Measurements from ENCODE around the gene ARHGAP28.
"Not testable (repeated sequence)": the region's sequence is repeated elsewhere in the genome, so short reads cannot be mapped to it uniquely, and the experiment has no call there.

The ARHGAP28 gene

DNA sequence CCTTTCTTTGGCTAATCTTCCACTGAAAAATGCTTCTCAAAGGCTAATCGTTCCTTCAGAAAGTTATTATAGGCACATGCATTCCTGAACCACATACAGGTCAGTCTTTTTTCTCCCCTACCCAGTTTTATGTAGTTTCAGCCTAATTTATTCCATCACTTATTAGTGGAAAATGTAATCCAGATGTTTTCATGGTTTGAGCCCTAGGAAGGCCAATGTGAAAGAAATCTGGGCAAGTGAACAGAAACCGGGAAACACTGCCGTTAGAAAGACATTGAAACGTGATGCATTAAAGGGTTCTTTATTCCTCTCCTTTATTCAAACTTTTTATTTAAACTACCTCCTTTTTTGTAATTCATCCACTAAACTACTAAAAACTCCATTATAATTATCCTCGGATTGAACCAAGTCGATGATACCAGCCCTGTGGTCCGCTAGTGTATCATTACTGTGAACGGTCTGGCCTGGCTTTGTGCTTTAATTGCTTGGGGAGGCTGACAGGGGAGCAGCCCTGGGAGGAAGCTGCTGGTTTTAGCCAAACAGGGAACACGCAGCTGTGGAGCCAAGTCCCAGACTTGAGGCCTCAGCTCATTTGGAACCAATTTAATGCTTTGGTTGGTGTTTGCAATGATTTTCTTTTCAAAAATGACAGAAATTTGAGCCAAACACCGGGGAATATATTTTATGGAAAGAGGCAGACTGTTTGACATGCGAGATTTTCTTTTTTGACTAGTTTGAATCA is 149.2 kb downstream of the ARHGAP28 start:
- no peak for DNase-seq

DNA sequence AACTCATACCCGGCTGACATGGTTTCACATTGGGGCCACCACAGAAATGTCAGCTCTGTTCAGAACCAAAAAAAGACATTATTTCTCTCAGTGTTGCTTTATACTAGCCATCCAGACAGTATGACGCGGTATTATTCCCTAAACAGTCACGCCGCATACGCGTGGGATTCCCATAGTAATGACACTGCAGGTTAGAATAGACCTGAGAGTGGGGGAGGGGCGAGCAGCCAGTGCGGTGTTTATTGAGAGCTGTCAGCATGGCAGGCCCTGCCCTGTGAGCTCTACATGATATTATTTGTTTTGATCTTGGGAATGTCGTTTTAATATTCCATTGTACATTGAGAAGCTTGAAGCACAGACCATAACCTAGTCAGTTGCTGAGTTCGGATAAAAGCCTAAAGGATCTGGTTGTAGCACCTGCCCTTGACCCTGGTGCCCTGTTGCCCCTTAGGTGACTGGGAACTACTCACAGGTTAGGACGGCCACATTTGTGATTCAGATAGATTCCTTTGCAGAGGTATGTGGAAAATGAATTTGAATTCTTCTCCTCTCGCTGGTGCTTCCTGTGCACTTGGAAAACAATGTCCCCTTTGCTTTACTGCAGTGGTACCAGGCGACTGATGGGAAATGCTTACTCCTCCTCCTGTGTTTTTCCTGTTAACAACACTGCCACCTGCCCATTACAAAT is 150.1 kb downstream of the ARHGAP28 start:
- no peak for DNase-seq

DNA sequence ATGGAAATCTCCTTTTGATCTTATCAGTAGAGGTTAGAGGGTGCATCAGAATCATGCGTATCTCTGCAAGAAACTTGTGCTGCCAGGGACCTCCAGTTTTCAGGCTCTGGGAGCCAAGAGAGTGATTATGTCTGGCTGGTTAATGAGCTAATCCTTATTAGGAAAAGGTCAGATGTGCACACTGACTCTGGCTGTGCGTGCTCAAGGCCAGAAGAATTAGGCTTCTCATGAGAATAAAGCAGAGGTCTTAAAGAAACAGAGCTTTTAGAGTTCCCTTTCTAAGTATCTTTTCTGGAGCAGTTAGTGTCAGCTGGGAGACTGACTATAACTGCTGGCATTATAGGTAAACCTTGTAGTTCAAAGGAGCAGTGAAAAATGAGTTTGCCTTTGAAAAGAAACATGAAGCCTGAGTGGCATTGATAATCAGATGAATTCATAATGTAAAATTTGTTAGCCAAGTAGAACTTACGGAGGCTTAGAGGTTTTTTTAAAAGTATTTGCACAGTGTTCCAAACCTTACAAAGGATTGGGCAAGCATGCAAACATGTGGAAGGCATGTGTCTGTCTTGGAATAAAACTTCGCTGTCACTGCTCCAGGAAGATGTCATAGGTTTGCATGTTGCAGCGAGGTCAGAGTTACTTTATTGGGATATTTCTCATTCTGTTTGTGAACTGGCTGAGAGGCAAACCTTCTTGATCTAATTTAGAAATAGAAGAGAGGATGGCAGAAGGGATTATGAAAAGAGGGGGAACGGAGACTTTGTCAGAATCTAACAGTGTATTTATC is 151.7 kb downstream of the ARHGAP28 start:
- no peak for DNase-seq

DNA sequence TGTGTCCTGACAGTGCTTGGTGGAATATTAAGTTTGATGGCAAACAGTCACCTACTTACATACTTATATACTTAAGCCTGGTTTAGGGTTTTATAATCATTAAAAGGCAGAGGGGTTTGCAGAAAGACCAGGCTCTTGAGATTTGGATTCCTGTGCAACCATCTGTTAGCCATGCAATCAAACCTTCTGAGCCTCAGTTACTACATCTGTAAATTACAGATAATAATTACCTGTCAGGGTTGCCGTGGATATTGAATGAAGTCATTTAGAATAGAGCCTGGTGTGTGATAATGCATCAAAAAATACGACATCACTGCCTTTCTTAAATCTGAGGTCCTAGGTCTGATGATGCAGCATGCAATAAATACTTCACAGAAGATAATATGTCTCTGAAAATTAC is 152.9 kb downstream of the ARHGAP28 start:
- DNase-seq, result no peak

DNA sequence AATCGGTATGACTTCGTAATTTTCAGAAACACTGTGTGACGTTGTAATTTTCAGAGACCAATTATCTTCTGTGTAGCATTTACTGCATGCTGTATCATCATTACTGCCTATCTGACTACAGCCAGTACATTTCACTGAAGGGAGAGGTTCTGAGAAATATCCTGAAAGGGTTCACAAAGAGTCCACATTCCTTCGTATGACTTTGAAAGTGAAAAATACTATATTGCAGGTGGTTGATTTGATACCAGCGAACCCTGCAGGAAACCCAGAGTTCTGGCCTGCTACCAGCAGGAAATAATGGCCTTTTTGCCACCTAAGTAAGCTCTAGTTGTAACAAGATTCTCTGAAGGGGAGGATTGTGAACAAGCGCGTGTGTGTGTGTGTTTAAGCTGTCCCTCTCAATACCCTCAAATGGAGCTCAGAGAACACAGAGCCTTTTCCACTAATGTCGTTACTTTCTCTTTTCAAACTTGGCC is 155.5 kb downstream of the ARHGAP28 start:
- no peak for DNase-seq

DNA sequence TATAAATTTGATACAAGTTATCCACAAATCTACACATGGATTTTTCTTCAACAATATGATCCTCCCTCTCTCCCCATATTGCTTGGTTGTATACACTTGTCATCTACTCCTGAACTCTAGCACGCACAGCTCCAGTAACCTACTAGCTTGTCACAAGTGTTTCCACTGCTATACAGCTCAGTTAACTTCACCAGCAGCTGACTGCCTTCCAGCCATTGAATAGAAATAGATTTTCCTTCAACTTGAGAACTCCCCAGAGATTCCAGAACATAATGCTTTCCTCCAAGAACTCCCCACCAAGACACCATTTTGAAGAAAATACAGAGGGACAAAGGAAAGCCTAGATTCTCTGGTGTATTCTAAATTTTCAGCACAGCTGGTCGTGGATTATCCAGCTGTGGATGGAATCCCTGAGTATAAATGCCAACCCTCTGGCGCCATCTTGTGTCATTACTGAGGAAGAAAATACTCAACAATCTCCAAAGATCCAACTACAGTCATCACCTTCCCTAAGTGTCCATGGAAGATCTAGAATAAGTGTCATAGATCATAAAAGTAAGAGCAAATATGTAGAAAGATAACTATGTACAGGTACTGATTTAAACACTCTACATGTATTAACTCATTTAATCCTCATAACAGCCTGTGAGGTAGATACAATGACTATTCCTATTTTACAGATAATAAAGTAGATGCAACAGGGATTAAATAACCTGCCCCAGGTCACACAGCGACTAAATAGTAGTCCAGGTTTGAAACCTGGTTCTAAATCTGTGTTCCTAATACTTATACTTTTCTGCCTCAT is 156.7 kb downstream of the ARHGAP28 start:
- DNase-seq, result no peak

DNA sequence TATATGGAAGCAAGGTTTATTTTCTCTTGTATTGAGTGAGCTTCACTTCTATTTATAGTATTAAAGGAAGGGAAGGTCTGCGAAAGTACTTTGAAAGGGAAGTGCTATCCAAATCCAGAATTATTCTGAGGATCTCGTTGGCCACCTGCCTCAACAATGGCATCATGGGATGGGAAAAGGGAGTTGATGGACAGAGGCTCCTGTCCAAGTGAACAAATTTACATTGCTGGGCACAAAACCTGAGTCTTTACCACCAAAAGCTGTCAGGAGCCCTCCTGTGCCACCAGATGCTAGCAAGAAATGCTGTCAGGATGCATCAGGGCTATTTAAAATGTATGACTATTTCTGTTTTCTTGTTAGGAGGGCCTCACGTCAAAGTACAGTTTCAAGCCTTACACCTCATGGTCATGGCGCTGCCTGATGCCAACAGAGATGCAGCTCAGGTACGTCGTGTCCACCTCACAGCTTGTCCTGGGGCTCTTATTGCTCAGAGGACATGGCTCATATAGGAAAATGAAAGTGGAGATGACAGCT is 157.3 kb downstream of the ARHGAP28 start:
- DNase-seq, result no peak

DNA sequence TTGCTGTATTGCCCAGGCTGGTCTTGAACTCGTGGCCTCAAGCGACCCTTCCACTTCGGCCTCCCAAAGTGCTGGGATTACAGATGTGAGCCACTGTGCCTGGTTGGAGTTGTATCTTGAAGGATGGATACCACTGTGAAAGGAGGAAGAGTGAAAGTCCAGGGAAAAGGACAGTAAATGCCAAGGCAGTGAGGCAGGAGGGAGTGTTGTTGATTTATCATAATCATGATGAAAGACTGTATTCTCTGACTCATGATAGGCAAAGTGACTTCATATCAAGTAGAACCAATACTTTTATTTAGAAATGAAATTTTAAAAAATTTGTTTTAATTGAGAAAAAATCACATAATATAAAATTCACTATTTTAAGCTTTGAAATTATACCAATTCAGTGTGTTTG is 162.3 kb downstream of the ARHGAP28 start:
- no peak for DNase-seq

DNA sequence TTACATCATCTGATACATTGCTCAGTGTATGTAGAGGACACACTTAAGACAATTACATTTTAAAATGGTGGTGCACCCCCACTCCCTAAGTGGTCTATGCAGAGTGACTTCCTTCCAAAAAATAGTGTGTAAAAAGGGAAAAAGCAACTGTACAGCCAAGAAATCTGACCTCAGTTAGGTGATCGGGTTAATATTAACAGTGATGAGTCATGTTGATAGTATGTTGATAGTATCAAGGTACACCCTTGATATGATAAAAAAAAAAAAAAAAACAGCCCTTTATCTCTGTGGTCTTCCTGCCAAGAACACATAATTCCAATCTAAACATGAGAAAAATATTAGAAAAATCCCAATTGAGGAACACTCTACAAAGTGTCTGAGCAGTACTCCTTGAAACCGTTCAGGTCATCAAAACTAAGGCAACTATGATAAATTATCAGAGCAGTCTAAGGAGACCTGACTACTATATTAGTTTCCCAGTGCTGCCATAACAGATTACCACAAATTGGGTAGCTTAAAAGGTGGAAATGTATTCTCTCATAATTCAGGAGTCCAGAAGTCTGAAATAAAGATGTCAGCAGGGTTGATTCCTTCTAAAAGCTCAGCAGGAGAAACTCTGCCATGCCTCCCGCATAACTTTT is 171.9 kb downstream of the ARHGAP28 start:
- DNase-seq, result no peak

DNA sequence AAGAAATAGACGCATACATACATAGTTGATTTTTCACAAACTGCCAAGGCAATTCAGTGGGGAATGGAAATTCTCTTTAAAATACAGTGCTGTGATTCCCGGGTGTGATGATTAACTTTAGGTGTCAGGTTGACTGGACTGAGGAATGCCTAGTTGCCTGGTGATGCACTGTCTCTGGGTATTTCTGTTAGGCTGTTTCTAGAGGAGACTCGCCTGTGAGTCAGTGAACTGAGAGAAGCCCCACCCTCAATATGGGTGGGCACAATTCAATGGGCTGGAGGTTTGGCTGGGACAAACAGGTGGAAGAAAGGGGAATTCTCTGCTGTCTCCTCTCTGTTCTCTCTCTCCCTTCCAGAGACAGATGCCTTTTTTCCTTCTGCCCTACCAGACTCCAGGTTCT is 187.6 kb downstream of the ARHGAP28 start:
- DNase-seq, result no peak

DNA sequence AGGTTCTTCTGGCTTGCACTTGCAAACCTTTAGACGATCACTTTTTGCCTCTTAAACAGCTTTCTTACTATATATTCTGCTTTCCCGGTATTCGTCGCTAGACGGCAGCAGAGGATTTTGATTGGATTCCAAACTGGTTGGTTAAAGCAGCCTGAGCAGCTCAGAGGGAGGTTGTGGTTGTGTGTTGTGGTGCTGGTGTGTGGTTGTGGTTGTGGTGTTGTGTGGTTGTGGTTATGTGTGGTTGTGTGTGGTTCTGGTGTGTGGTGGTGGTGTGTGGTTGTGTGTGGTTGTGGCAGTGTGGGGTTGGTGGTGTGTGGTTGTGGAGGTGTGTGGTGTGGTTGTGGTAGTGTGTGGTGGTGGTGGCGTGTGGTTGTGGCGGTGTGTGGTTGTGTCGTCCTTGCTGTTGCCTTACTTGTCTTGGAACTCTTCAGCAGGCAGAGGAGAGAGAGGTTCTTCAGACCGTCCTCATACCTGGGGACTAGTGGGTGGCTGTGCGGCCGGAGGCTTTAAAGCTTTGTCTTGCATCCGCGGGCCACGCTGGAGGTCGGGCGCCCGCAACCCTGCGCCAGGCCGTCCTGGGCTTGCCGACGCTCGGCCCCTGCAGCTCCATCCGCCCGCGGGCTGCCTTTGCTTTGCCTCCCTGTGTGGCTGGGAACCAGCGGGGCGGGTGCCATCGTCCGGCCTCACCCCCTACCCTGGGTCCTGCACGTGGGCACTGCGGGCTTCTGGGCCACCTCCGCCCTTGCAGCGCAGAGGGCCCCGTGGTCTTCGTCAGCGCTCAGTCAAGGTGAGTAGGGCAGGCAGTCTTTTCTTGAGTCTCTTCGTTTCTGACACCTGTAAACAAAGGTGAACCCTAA is 190.8 kb downstream of the ARHGAP28 start:
- no peak for DNase-seq

DNA sequence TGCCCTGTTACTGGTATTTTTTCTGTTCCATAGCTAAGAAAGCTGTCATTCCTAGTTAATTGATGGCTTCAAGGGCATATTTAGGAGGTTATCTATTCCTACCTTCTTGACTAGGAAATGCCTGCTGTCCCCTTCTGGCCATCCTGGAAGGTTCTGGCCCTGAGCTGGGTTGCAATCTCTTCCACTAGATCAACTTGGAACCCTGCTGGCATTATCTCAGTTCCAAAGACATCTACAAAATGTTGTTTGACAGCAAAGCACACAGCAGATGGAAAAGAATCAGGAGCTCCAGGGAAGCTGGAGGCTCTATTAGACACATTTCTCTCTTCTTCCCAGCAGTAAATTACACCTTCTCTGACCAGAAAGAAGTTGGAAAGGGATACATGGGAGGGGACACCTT is 192.1 kb downstream of the ARHGAP28 start:
- DNase-seq, result no peak

DNA sequence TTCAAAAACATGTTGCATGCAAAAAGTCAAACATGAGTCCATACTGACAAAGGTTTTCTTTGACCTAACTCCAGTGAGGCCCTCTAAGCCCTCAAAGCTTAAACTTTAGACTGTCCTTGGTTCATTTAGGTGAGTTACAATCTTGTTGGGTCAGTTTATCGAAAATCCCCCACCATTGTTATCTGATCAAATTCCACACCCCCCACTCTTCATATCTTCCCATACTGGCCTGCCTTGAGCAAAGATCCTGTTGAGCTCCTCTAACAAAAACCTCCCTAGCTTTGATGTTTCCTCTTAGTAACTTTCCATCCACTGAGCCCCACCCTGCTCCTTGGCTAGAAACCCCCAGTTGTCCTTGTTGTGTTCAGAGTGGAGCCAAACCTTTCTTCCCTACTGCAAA is 193.7 kb downstream of the ARHGAP28 start:
- DNase-seq, result no peak

DNA sequence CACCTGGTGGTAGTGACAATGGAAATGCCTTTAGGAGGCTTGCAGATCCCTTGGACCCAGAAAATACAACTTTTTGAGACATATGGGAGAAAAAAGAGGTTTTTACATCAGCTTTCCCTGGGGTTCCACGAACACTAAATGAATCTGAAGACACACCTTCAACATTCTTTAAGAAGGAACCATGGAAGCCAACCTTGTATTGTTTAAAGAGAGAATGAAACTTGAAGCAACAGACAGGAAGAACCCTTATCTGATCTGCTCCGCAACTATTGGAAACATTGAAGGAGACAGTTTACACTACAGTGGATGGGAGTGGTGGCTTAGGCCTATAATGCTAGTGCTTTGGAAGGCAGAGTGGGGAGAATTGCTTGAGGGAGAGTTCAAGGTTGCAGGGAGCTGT is 197.6 kb downstream of the ARHGAP28 start:
- DNase-seq, result no peak

DNA sequence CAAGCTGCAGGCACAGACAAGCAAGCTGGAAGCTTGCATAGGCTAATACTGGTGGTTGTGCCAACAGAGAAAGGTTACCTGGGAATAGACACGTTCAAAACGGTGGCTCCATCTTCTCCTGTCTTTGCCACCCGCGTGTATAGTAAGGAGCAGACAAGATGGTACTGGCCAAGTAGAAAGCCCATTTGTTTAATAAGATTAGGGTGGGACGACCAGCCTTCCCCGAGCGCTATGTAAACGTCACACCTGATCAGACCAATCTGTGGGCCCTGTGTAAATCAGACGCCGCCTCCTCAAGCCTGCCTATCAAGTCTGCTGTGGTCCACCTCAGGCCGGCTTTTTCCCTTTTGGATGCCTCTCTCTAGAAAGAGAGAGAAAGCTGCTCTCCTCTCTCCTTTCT is 198.8 kb downstream of the ARHGAP28 start:
- no peak for DNase-seq

DNA sequence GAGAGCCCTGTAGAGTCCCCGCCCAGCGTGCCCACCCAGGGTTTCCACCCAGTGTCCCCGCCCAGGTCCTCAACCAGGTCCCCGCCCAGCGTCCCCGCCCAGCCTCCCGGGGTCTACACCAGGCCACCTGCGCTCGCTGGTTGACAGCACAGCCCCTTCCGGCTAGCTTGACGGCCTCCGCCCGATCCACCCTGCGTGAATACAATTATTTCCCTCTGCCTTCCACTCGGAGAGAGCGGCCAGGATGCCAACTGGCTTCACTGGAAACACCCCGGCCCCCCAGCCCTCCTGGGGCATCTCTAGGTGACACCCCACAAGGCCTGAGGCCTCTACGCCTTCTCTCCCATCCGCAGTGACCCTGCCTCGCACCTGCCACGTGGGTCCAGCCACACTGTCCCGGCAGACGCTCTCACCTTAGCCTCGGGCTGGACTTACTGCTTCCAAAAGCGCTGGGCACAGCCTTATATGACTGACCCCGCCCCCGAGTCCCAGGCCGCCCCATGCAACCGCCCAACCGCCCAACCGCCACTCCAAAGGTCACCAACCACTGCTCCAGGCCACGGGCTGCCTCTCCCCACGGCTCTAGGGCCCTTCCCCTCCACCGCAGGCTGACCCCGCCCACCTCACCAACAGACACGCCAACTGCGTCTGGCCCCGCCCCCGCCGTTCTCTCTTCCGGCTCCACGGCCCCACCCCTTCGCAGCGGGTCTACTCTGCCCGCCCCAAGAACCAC is 200.0 kb downstream of the ARHGAP28 start:
- no peak for DNase-seq

DNA sequence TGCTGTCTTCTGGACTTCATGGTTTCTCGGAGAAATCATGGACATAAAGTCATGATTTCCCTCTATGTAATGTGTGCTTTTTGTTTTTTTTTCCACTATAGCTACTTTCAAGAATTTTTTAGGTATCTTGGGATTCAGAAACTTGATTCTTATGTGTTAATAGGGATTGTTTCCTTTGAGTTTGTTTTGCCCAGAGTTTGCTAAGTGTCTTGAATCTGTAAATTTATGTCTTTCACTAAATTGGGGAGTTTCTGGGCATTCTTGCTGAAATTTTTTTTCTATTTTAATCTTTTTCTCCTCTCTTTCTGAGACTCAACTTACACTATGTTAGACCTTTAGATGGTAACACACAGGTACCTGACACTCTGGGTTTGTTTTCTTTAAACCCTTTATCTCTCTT is 205.3 kb downstream of the ARHGAP28 start:
- no peak for DNase-seq

DNA sequence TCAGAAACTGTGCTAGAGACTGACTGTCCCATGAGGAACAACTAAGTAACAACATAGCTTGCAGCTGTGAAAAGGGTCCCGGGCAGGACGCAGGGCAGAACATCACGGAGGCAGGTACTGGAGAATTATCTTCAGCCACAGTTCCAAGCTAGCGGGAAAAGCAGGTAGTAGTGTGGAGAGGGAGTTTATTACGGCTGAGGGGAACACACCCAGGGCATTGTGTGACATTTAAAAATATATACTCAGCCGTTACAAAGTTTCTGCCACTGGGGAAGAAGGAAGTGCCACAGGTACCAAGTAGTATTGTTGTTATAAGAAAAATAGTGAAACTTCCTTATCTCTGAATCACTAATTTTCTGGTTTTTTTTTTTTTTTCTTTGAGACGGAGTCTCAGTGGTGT is 208.5 kb downstream of the ARHGAP28 start:
- DNase-seq, result no peak

DNA sequence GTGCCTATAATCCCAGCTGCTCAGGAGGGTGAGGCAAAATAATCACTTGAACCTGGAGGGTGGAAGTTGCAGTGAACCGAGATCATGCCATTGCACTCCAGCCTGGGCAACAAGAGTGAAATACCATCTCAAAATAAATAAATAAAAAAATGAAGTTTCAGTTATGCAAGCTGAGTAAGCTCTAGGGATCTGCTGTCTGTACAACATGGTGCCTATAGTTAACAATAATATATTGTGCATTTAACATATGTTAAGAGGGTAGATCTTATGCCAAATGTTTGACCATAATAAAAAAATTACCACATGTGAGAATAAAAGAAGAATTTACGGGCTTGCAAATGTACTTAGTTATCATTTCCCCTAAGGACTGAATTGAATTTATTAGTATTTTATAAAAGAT is 208.9 kb downstream of the ARHGAP28 start:
- DNase-seq, result not testable (repeated sequence)

DNA sequence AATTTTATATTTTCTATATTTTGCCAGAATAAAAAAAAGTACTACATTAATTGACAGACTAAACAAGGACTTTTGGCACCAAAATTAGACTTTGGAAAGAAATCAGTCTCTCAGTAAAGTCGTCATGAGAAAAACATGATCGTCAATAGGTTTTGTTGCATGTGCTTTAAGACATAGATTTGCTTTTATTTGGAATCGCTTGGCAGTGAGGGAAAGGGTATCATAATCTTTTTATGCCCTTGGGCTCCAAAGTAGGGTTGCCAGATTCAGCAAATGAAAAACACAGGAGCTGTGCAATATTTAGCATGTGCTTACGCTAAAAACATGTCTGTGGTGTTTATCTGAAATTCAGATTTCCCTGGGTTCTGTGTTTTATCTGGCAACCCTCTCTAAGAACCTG is 210.5 kb downstream of the ARHGAP28 start:
- DNase-seq, result no peak
